ENCODE results near the gene LOXL1. TPM values are rescaled to one million over a fixed set of nuclear protein-coding genes. Genes with fewer than 3 reads are reported as not detected.

The LOXL1 gene
- total and polyA plus RNA-seq, 10 of the 15 experiments (the other 5 are each of a cell fraction or from before 2014, with no cell fraction given) = 0.07 to 0.15 TPM; not detected in 8

DNA sequence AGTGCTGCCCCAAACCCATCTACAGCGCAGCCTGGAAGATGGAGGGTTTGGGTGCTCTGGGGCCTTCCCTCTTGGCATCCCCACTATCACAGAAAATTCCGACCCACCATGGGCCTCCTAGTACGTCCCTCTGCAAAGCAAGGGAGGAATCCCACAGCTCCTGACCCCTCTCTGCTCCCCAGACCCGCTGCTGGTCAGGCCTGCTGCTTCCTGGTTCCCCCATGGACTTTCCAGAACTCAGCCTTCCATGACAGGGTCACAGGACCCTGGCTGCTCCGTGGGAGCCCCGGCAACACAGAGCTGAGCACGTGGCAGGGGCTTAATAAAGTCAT is 3.1 kb upstream of the LOXL1 start:
- Histone ChIP-seq H3K79me2 (ENCODE audit: control insufficient read depth, insufficient read depth, low read length) (no peaks in the 10 kb centered on the region), H3K4me3 (no peak overlapping the region), H2AFZ (ENCODE audit: control insufficient read depth, low read depth, low read length) (no peak overlapping the region), H3K27ac (ENCODE audit: control insufficient read depth, insufficient read depth) (no peak overlapping the region), H3K4me1 (ENCODE audit: control insufficient read depth, insufficient read depth, low read length) (no peaks in the 10 kb centered on the region), H3K36me3 (ENCODE audit: control insufficient read depth in 2 of 2, insufficient read depth in 2 of 2, low read length in 1 of 2) (no peaks in the 10 kb centered on the region), H4K20me1 (ENCODE audit: control insufficient read depth, insufficient read depth) (no peaks in the 10 kb centered on the region), H3K9ac (ENCODE audit: control insufficient read depth, insufficient read depth, low read length) (no peak overlapping the region), H3K27me3 (replicated peaks in 1 of 2; ENCODE audit: control insufficient read depth in 2 of 2, insufficient read depth in 2 of 2, low read length in 1 of 2) (peaks cover 6 to 7% of the 10 kb centered on the region in 2 experiments), H3K9me3 (replicated peaks; ENCODE audit: control insufficient read depth, insufficient read depth, low read length) (no peaks in the 10 kb centered on the region; the same call in 2 of the 3 replicates), H3K4me2 (ENCODE audit: control insufficient read depth, insufficient read depth) (no peak overlapping the region)
- DNase-seq (ENCODE audit: low read depth, low spot score) = no peak
- WGBS (ENCODE audit: insufficient coverage, insufficient replicate concordance, low lambda C conversion rate, missing lambda C conversion rate) = 16% methylated on average over 7 of the region's 7 CpGs
- RAD21 ChIA-PET (ENCODE audit: unreplicated experiment) = no interaction called here
- no TSS peak for BruUV-seq (replicated peaks)
- intact Hi-C loops (cut with micrococcal nuclease; ENCODE audit: unreplicated experiment) (no loop called here), in situ Hi-C loops (cut with MboI) (no loop called here)
- no peak for ATAC-seq
- no peak for FAIRE-seq
- no peak for TF ChIP-seq SMAD1 (IDR thresholded peaks at IDR 0.05; ENCODE audit: low read depth, partially characterized antibody)
- no peak for TF ChIP-seq IRF4 (IDR thresholded peaks at IDR 0.05; ENCODE audit: low read depth, low read length)
- TF ChIP-seq MXI1 (IDR thresholded peaks at IDR 0.05; ENCODE audit: low read depth, low read length) = no peak
- TF ChIP-seq, protein P1, sequence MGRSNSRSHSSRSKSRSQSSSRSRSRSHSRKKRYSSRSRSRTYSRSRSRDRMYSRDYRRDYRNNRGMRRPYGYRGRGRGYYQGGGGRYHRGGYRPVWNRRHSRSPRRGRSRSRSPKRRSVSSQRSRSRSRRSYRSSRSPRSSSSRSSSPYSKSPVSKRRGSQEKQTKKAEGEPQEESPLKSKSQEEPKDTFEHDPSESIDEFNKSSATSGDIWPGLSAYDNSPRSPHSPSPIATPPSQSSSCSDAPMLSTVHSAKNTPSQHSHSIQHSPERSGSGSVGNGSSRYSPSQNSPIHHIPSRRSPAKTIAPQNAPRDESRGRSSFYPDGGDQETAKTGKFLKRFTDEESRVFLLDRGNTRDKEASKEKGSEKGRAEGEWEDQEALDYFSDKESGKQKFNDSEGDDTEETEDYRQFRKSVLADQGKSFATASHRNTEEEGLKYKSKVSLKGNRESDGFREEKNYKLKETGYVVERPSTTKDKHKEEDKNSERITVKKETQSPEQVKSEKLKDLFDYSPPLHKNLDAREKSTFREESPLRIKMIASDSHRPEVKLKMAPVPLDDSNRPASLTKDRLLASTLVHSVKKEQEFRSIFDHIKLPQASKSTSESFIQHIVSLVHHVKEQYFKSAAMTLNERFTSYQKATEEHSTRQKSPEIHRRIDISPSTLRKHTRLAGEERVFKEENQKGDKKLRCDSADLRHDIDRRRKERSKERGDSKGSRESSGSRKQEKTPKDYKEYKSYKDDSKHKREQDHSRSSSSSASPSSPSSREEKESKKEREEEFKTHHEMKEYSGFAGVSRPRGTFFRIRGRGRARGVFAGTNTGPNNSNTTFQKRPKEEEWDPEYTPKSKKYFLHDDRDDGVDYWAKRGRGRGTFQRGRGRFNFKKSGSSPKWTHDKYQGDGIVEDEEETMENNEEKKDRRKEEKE (IDR thresholded peaks at IDR 0.05) = no peak
- CTCF ChIA-PET = interaction anchor here (0.9 to 1.0 kb wide), 2 partner anchors 49 to 55 kb away, joined by 3 read pairs; no protein-coding TSS in a partner anchor
- SMC1A ChIA-PET (ENCODE audit: uncharacterized antibody, unreplicated experiment) = no interaction called here
- POLR2A ChIA-PET = interaction anchor here (0.7 kb wide), 1 partner anchor 148 kb away, joined by 3 read pairs; no protein-coding TSS in a partner anchor
